Measurements from ENCODE around the gene PITPNB.

- TF ChIP-seq EZH2 (IDR thresholded peaks at IDR 0.05; ENCODE audit: borderline replicate concordance, low read depth, low read length, severe bottlenecking): no peak
- TF ChIP-seq, protein P1, sequence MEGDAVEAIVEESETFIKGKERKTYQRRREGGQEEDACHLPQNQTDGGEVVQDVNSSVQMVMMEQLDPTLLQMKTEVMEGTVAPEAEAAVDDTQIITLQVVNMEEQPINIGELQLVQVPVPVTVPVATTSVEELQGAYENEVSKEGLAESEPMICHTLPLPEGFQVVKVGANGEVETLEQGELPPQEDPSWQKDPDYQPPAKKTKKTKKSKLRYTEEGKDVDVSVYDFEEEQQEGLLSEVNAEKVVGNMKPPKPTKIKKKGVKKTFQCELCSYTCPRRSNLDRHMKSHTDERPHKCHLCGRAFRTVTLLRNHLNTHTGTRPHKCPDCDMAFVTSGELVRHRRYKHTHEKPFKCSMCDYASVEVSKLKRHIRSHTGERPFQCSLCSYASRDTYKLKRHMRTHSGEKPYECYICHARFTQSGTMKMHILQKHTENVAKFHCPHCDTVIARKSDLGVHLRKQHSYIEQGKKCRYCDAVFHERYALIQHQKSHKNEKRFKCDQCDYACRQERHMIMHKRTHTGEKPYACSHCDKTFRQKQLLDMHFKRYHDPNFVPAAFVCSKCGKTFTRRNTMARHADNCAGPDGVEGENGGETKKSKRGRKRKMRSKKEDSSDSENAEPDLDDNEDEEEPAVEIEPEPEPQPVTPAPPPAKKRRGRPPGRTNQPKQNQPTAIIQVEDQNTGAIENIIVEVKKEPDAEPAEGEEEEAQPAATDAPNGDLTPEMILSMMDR (IDR thresholded peaks at IDR 0.05; ENCODE audit: borderline replicate concordance, extremely low read depth, low read length, poor library complexity, severe bottlenecking): no peak
Measured at GRCh38 chr22:27882507-27883290, 36.4 kb downstream of the PITPNB start.

Measured in DND-41 (cell line).